HepG2 (cell line): ENCODE measurements around the gene PLEKHA8. TPM values are rescaled to one million over a fixed set of nuclear protein-coding genes. Genes with fewer than 3 reads are reported as not detected.

ENCODE experiments used
- EEA1 ChIP-seq: sonication (generic); formaldehyde crosslinking; IDR thresholded peaks from 2 replicates; pipeline ENCODE4 v1.5.1; 2020; ENCODE audit warnings: mild to moderate bottlenecking, missing genetic modification reagents, borderline replicate concordance
- HIC2 ChIP-seq: sonication (generic); formaldehyde crosslinking; IDR thresholded peaks from 2 replicates; pipeline ENCODE4 v1.9.0; 2022; ENCODE audit warnings: low read depth, missing genetic modification reagents
- HNRNPL ChIP-seq: fragments of 200-400 bp; formaldehyde crosslinking; IDR thresholded peaks from 2 replicates; pipeline ENCODE4 v1.6.1; 2017; ENCODE audit warnings: mild to moderate bottlenecking, low read depth, low read length
- KDM3A ChIP-seq: IDR thresholded peaks from 2 replicates; pipeline ENCODE4 v1.6.1; 2018; ENCODE audit warnings: low read depth, missing compliant biosample characterization
- MAZ ChIP-seq, 2 experiments: sonication (generic) in 1 of 2; formaldehyde crosslinking in 1 of 2; IDR thresholded peaks; 2 replicates each; pipeline versions ENCODE4 v1.5.0 to v1.6.1; 2012 to 2020; ENCODE audit warnings: low read depth in 2 of 2, mild to moderate bottlenecking in 2 of 2, borderline replicate concordance in 1 of 2, improper control_type of control experiment in 1 of 2, low read length in 1 of 2, missing genetic modification reagents in 1 of 2, moderate library complexity in 1 of 2
- MNT ChIP-seq: fragments of 450-650 bp; IDR thresholded peaks from 2 replicates; pipeline ENCODE4 v1.6.1; 2016
- MTF1 ChIP-seq: sonication (generic); formaldehyde crosslinking; IDR thresholded peaks from 2 replicates; pipeline ENCODE4 v1.5.0; 2020; ENCODE audit warnings: missing genetic modification reagents
- POGK ChIP-seq: sonication (generic); formaldehyde crosslinking; conservative IDR thresholded peaks from 2 replicates; pipeline ENCODE4 v1.8.0; 2022; ENCODE audit warnings: mild to moderate bottlenecking, moderate library complexity, missing genetic modification reagents
- RNF2 ChIP-seq: fragments of 450-650 bp; conservative IDR thresholded peaks from 2 replicates; pipeline ENCODE4 v1.6.1; 2016; ENCODE audit warnings: low read depth
- SRSF1 ChIP-seq: fragments of 200-400 bp; formaldehyde crosslinking; optimal IDR thresholded peaks from 2 replicates; pipeline ENCODE3; 2017; ENCODE audit warnings: mild to moderate bottlenecking, low read depth, low read length, moderate library complexity
- ZBED4 ChIP-seq: sonication (generic); formaldehyde crosslinking; IDR thresholded peaks from 2 replicates; pipeline ENCODE4 v1.4.0; 2020; ENCODE audit warnings: missing genetic modification reagents, borderline replicate concordance
- ZFAT ChIP-seq: sonication (generic); formaldehyde crosslinking; conservative IDR thresholded peaks from 2 replicates; pipeline ENCODE4 v1.8.1; 2023; ENCODE audit warnings: missing genetic modification reagents, inconsistent platforms
- ZIK1 ChIP-seq: sonication (generic); formaldehyde crosslinking; IDR thresholded peaks from 2 replicates; pipeline ENCODE4 v1.5.0; 2020; ENCODE audit warnings: mild to moderate bottlenecking, low read depth, missing genetic modification reagents, borderline replicate concordance
- ZNF329 ChIP-seq: sonication (generic); formaldehyde crosslinking; IDR thresholded peaks from 2 replicates; pipeline ENCODE4 v1.9.0; 2021; ENCODE audit warnings: low read depth, mild to moderate bottlenecking, missing genetic modification reagents
- ZNF766 ChIP-seq: sonication (generic); formaldehyde crosslinking; IDR thresholded peaks from 2 replicates; pipeline ENCODE4 v1.5.0; 2020; ENCODE audit warnings: missing genetic modification reagents, borderline replicate concordance
- ZNF891 ChIP-seq: sonication (generic); formaldehyde crosslinking; IDR thresholded peaks from 2 replicates; pipeline ENCODE4 v1.5.0; 2020; ENCODE audit warnings: mild to moderate bottlenecking, missing genetic modification reagents
- ZSCAN20 ChIP-seq: sonication (generic); formaldehyde crosslinking; IDR thresholded peaks from 2 replicates; pipeline ENCODE4 v1.4.0; 2020; ENCODE audit warnings: missing genetic modification reagents, mild to moderate bottlenecking, borderline replicate concordance
- polyA plus RNA-seq, 8 experiments: library from polyadenylated mRNA; depleted of rRNA in 3 of 8; stranded (reverse) in 7 of 8; unstranded in 1 of 8; fragments of >200 nt; fragmentation: Illumina TruSeq in 4 of 8; extraction: Trizol in 4 of 8; gene quantifications; 2 replicates each; pipeline versions ENCODE4 v1.2.1 to v1.2.3, GENCODE V29; 2011 to 2016; ENCODE audit warnings: low read depth in 4 of 8, missing spikeins in 1 of 8, mixed read lengths in 1 of 8; ENCODE audit not compliant: insufficient read depth in 1 of 8
- total RNA-seq, 5 experiments: library from RNA; depleted of rRNA; stranded (reverse); fragments of >200 nt; fragmentation: Illumina TruSeq; extraction: Trizol; gene quantifications; 2 replicates each; pipeline ENCODE4 v1.2.3, GENCODE V29; 2016; ENCODE audit warnings: low read depth in 1 of 5

The PLEKHA8 gene
- total and polyA plus RNA-seq, 2 of the 13 experiments (the other 11 are each of a cell fraction or from before 2014, with no cell fraction given): 12.5 to 26.4 TPM

- peak; percentile 77 for TF ChIP-seq ZBED4
- no peak for TF ChIP-seq MTF1 (CRISPR knock-in tag)
- TF ChIP-seq ZSCAN20: peak; percentile 90; the same call in 1 of the 2 replicates
- peak; percentile 74; the same call in 1 of the 2 replicates for TF ChIP-seq ZNF329
- TF ChIP-seq HIC2 (CRISPR knock-in tag): no peak
- peak; percentile 76 for TF ChIP-seq POGK (CRISPR knock-in tag)
- no peak for TF ChIP-seq ZNF891 (CRISPR knock-in tag)
- TF ChIP-seq MNT: no peak
- TF ChIP-seq ZFAT (CRISPR knock-in tag): no peak
- TF ChIP-seq KDM3A (CRISPR knock-in tag): peak; percentile 42; the same call in 1 of the 2 replicates
- no peak for TF ChIP-seq SRSF1
- peak; percentile 73; the same call in 1 of the 2 replicates for TF ChIP-seq MAZ (IDR thresholded peaks at IDR 0.05; ENCODE audit: borderline replicate concordance, low read depth, low read length)
- peak; percentile 17; the same call in 1 of the 2 replicates for TF ChIP-seq MAZ (CRISPR knock-in tag; IDR thresholded peaks at IDR 0.05; ENCODE audit: low read depth)
- peak; percentile 35; the same call in 1 of the 2 replicates for TF ChIP-seq EEA1 (CRISPR knock-in tag)
- 0 out of 2 replicates have a peak, but pooled peaks have one; percentile 23 for TF ChIP-seq RNF2
- no peak for TF ChIP-seq HNRNPL
- TF ChIP-seq ZIK1: 0 out of 2 replicates have a peak, but pooled peaks have one; percentile 17
- TF ChIP-seq ZNF766 (CRISPR knock-in tag): 0 out of 2 replicates have a peak, but pooled peaks have one; percentile 58
These were observed at the start of gene PLEKHA8 (continued) for GRCh38 chr7:30028216-30028748.
